A549 (cell line): Measurements from ENCODE around the gene B3GNT3. TPM values are rescaled to one million over a fixed set of nuclear protein-coding genes. Genes with fewer than 3 reads are reported as not detected.

ENCODE experiments used
- ATAC-seq, 2 experiments: fragments of 200-7000 bp in 1 of 2; fragments of >200 bp in 1 of 2; cut with Nextera tagmentation in 1 of 2; cut with Tn5 transposase in 1 of 2; 3 replicates each; pipeline versions ENCODE4 v1.8.0 to v1.9.1; 2018 to 2020; ENCODE audit warnings: mild to moderate bottlenecking in 1 of 2, moderate library complexity in 1 of 2
- CTCF ChIA-PET: fragments of 300-600 bp; sonication (Branson Sonifier 250); formaldehyde crosslinking; extraction: SDS; loops from one replicate; lab custom pipeline; 2021; ENCODE audit warnings: antibody characterized with exemption, inconsistent platforms; lab: Yijun Ruan, JAX
- POLR2A ChIA-PET: fragments of 350-600 bp; formaldehyde crosslinking; extraction: SDS; loops from one replicate; lab custom pipeline; 2021; ENCODE audit warnings: antibody characterized with exemption, inconsistent platforms; lab: Yijun Ruan, JAX
- DNase-seq, 2 experiments: peaks; one replicate each; pipeline versions ENCODE4 v3.0.0 to v3.0.0-alpha.2; 2011 to 2016; ENCODE audit warnings: low read depth in 1 of 2, low spot score in 1 of 2
- FAIRE-seq: peaks from 2 replicates; lab custom pipeline; 2011; peaks lifted over from hg19 to GRCh38; lab: Jason Lieb, UNC
- H3K27ac ChIP-seq, 2 experiments: fragments of >200 bp; sonication (Bioruptor Twin); formaldehyde crosslinking; 3 replicates each; pipeline ENCODE4 v1.5.1; 2016 to 2017
- H3K4me1 ChIP-seq: fragments of >200 bp; sonication (Bioruptor Twin); formaldehyde crosslinking; 3 replicates; pipeline ENCODE4 v1.6.1; 2016
- H3K4me2 ChIP-seq: fragments of >200 bp; sonication (Bioruptor Twin); formaldehyde crosslinking; 3 replicates; pipeline ENCODE4 v1.6.1; 2016
- H3K4me3 ChIP-seq: fragments of >200 bp; sonication (Bioruptor Twin); formaldehyde crosslinking; 3 replicates; pipeline ENCODE4 v1.5.1; 2016
- H3K9me3 ChIP-seq: fragments of >200 bp; sonication (Bioruptor Twin); formaldehyde crosslinking; 3 replicates; pipeline ENCODE4 v1.6.1; 2016
- CBX2 ChIP-seq: fragments of 200-600 bp; sonication (generic); IDR thresholded peaks from 2 replicates; pipeline ENCODE4 v1.6.1; 2016; ENCODE audit warnings: low read depth, mild to moderate bottlenecking, borderline replicate concordance
- CEBPB ChIP-seq, 2 experiments: fragments of >200 bp in 1 of 2; sonication (Bioruptor Twin) in 1 of 2; formaldehyde crosslinking in 1 of 2; IDR thresholded peaks; 2 replicates each; pipeline ENCODE4 v1.6.1; 2012 to 2016
- CHD4 ChIP-seq: fragments of 200-600 bp; sonication (generic); IDR thresholded peaks from 2 replicates; pipeline ENCODE4 v1.6.1; 2016; ENCODE audit warnings: antibody characterized with exemption, mild to moderate bottlenecking, borderline replicate concordance
- EHMT2 ChIP-seq: fragments of 200-600 bp; sonication (generic); IDR thresholded peaks from 2 replicates; pipeline ENCODE4 v1.6.1; 2016; ENCODE audit warnings: antibody characterized with exemption, low read depth, mild to moderate bottlenecking, moderate library complexity
- EP300 ChIP-seq, 2 experiments: fragments of >200 bp; sonication (Bioruptor Twin); formaldehyde crosslinking; IDR thresholded peaks; 2 replicates in 1 of 2; 3 replicates in 1 of 2; pipeline ENCODE4 v1.6.1; 2016 to 2017
- ESRRA ChIP-seq: fragments of 150-350 bp; IDR thresholded peaks from 2 replicates; pipeline ENCODE4 v1.6.1; 2014; ENCODE audit warnings: mild to moderate bottlenecking, low read length, borderline replicate concordance
- FOSB ChIP-seq: fragments of 250-450 bp; sonication (Bioruptor Pico); IDR thresholded peaks from 2 replicates; pipeline ENCODE4 v1.5.0; 2020; ENCODE audit warnings: mild to moderate bottlenecking, moderate library complexity
- HOXB13 ChIP-seq: fragments of 250-450 bp; sonication (Bioruptor Pico); IDR thresholded peaks from 2 replicates; pipeline ENCODE4 v1.5.0; 2020; ENCODE audit warnings: low read depth, mild to moderate bottlenecking, moderate library complexity
- HOXB5 ChIP-seq: fragments of 250-450 bp; sonication (Bioruptor Pico); IDR thresholded peaks from 2 replicates; pipeline ENCODE4 v1.5.0; 2020; ENCODE audit warnings: mild to moderate bottlenecking, moderate library complexity
- JUN ChIP-seq, 2 experiments: fragments of >200 bp; sonication (Bioruptor Twin); formaldehyde crosslinking; IDR thresholded peaks; 2 replicates in 1 of 2; 3 replicates in 1 of 2; pipeline ENCODE4 v1.6.1; 2016 to 2017
- MAFK ChIP-seq: fragments of 450-650 bp; IDR thresholded peaks from 2 replicates; pipeline ENCODE4 v1.6.1; 2014; ENCODE audit not compliant: partially characterized antibody
- NPAS2 ChIP-seq: fragments of 250-450 bp; sonication (Bioruptor Pico); IDR thresholded peaks from 2 replicates; pipeline ENCODE4 v1.8.0; 2022; ENCODE audit warnings: mild to moderate bottlenecking, moderate library complexity, borderline replicate concordance
- NR3C1 ChIP-seq: fragments of >200 bp; sonication (Bioruptor Twin); formaldehyde crosslinking; IDR thresholded peaks from 3 replicates; pipeline ENCODE4 v1.6.1; 2017
- POLR2A ChIP-seq: IDR thresholded peaks from 2 replicates; pipeline ENCODE4 v1.6.1; 2012; ENCODE audit warnings: mild to moderate bottlenecking, low read length
- ZFP36 ChIP-seq: fragments of 450-650 bp; IDR thresholded peaks from 2 replicates; pipeline ENCODE4 v1.6.1; 2014; ENCODE audit warnings: borderline replicate concordance; ENCODE audit not compliant: partially characterized antibody
- ZSCAN20 ChIP-seq: fragments of 250-450 bp; sonication (Bioruptor Pico); IDR thresholded peaks from 2 replicates; pipeline ENCODE4 v1.8.0; 2022; ENCODE audit warnings: mild to moderate bottlenecking, moderate library complexity
- WGBS: methylation state at CpG from one replicate; pipeline ENCODE4 v1.1.6; 2017; ENCODE audit errors: missing lambda C conversion rate; 5-methylcytosine and 5-hydroxymethylcytosine counted together
- polyA plus RNA-seq, 4 experiments: library from polyadenylated mRNA; depleted of rRNA in 3 of 4; stranded (reverse); fragments of >200 nt; fragmentation: RNase III in 1 of 4; extraction: RNeasy Plus Mini Kit Qiagen cat#74134 plus additional on column Dnase treatment in 1 of 4; gene quantifications; 2 replicates in 3 of 4; 3 replicates in 1 of 4; pipeline ENCODE4 v1.2.3, GENCODE V29; 2011 to 2017
- TF ChIP-seq, protein P1 (sequence below): fragments of 450-650 bp; IDR thresholded peaks from 2 replicates; pipeline ENCODE4 v1.6.1; 2014; ENCODE audit warnings: antibody characterized with exemption
- TF ChIP-seq, protein P2 (sequence below): fragments of >200 bp; sonication (Bioruptor Twin); formaldehyde crosslinking; IDR thresholded peaks from 3 replicates; pipeline ENCODE4 v1.5.1; 2016
- TF ChIP-seq, protein P3 (sequence below): fragments of 250-450 bp; sonication (Bioruptor Pico); IDR thresholded peaks from 2 replicates; pipeline ENCODE4 v1.5.0; 2020; ENCODE audit warnings: low read depth, mild to moderate bottlenecking, moderate library complexity
- TF ChIP-seq, protein P4 (sequence below): fragments of >200 bp; sonication (Bioruptor Twin); formaldehyde crosslinking; IDR thresholded peaks from 3 replicates; pipeline ENCODE4 v1.6.1; 2016

The B3GNT3 gene
- polyA plus RNA-seq, 2 of the 4 experiments (the other 2 are of a cell fraction) = 2.4 to 2.7 TPM

DNA sequence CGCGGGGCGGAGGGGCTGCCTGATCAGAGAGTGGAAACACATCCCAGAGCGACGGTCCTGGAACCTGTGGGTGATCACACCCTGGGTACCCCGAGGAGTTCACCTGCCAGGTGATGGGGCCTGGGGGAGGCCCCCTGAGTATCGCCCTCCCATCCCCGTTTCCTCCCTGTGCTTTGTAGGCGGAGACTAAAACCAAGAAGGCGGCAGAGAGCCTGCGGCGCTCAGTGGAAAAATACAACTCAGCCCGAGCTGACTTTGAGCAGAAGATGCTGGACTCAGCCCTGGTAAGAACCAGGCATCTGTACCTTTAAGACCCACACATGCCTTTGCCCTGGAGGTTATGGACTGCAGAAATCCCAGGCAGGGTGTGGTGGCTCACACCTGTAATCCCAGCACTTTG, 24.3 kb upstream of the B3GNT3 start:
- no peak for FAIRE-seq
- 89% methylated on average over 10 of the region's 13 CpGs for whole genome bisulfite sequencing

DNA sequence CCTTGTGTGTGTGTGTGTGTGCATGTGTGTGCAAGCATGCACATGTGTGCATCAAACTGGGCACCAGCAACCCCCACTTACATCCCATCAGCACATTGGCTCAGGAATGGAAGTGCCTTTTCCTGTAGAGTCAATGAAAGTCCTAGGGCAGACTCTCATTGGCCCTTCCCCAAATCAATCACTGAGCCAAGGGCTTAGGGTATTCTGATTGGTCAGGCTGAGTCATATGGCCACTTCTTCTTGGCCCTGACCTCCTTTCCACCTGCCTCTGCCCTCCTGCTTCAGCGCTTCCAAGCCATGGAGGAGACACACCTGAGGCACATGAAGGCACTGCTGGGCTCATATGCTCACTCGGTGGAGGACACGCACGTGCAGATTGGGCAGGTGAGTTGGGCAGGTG, 22.8 kb upstream of the B3GNT3 start:
- CTCF ChIA-PET = interaction anchor here (0.6 kb wide), 1 partner anchor 208 kb away, joined by 3 read pairs; no protein-coding TSS in a partner anchor
- DNase-seq (peak in 1 of 2 experiments; percentile 69), ATAC-seq (peak in 1 of 2 experiments; percentile 45; a peak in 1 of 6 replicates), FAIRE-seq (no peak)
- Histone ChIP-seq H3K27ac (no peak overlapping the region), H3K4me2 (no peak overlapping the region), H3K4me3 (no peak overlapping the region), H3K9me3 (no peaks in the 10 kb centered on the region), H3K4me1 (peaks cover 6% of the 10 kb centered on the region)
- TF ChIP-seq, protein P1, sequence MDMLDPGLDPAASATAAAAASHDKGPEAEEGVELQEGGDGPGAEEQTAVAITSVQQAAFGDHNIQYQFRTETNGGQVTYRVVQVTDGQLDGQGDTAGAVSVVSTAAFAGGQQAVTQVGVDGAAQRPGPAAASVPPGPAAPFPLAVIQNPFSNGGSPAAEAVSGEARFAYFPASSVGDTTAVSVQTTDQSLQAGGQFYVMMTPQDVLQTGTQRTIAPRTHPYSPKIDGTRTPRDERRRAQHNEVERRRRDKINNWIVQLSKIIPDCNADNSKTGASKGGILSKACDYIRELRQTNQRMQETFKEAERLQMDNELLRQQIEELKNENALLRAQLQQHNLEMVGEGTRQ = peak; percentile 47
- TF ChIP-seq CBX2 = no peak
- WGBS = 100% methylated on average over 4 of the region's 4 CpGs
- POLR2A ChIA-PET = no interaction called here

More for the DNA sequence above, 24.3 kb upstream of the B3GNT3 start:
- CTCF ChIA-PET = no interaction called here
- TF ChIP-seq, protein P2, sequence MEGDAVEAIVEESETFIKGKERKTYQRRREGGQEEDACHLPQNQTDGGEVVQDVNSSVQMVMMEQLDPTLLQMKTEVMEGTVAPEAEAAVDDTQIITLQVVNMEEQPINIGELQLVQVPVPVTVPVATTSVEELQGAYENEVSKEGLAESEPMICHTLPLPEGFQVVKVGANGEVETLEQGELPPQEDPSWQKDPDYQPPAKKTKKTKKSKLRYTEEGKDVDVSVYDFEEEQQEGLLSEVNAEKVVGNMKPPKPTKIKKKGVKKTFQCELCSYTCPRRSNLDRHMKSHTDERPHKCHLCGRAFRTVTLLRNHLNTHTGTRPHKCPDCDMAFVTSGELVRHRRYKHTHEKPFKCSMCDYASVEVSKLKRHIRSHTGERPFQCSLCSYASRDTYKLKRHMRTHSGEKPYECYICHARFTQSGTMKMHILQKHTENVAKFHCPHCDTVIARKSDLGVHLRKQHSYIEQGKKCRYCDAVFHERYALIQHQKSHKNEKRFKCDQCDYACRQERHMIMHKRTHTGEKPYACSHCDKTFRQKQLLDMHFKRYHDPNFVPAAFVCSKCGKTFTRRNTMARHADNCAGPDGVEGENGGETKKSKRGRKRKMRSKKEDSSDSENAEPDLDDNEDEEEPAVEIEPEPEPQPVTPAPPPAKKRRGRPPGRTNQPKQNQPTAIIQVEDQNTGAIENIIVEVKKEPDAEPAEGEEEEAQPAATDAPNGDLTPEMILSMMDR = no peak
- TF ChIP-seq NPAS2 = no peak
- TF ChIP-seq JUN (IDR thresholded peaks at IDR 0.05) = no peak
- no peak for TF ChIP-seq MAFK
- no peak for TF ChIP-seq FOSB (CRISPR knock-in tag)
- no peak for TF ChIP-seq EP300 (IDR thresholded peaks at IDR 0.05)
- TF ChIP-seq CEBPB (IDR thresholded peaks at IDR 0.05) = no peak
- no peak for TF ChIP-seq ZSCAN20 (CRISPR knock-in tag)
- no peak for TF ChIP-seq ESRRA
- no peak for TF ChIP-seq ZFP36
- TF ChIP-seq HOXB5 (CRISPR knock-in tag) = no peak
- TF ChIP-seq, protein P3, sequence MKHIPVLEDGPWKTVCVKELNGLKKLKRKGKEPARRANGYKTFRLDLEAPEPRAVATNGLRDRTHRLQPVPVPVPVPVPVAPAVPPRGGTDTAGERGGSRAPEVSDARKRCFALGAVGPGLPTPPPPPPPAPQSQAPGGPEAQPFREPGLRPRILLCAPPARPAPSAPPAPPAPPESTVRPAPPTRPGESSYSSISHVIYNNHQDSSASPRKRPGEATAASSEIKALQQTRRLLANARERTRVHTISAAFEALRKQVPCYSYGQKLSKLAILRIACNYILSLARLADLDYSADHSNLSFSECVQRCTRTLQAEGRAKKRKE = no peak
- no peak for TF ChIP-seq POLR2A
- no peak for TF ChIP-seq NR3C1
- no peak for TF ChIP-seq CHD4
- TF ChIP-seq, protein P4, sequence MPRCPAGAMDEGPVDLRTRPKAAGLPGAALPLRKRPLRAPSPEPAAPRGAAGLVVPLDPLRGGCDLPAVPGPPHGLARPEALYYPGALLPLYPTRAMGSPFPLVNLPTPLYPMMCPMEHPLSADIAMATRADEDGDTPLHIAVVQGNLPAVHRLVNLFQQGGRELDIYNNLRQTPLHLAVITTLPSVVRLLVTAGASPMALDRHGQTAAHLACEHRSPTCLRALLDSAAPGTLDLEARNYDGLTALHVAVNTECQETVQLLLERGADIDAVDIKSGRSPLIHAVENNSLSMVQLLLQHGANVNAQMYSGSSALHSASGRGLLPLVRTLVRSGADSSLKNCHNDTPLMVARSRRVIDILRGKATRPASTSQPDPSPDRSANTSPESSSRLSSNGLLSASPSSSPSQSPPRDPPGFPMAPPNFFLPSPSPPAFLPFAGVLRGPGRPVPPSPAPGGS = no peak
- TF ChIP-seq EHMT2 = no peak
- no peak for TF ChIP-seq HOXB13 (CRISPR knock-in tag)
- no peak overlapping the region for H3K4me2 ChIP-seq
- POLR2A ChIA-PET = no interaction called here
- ATAC-seq (no peak), DNase-seq (no peak)
- H3K4me3 ChIP-seq = no peak overlapping the region
- no peak overlapping the region for H3K27ac ChIP-seq
- H3K4me1 ChIP-seq = peaks cover 17% of the 10 kb centered on the region
- H3K9me3 ChIP-seq = no peaks in the 10 kb centered on the region
